Activated CD4-positive, alpha-beta T cell treated with anti-CD3 and anti-CD28 coated beads, Interleukin-2, amount 10 ng/mL, durations not matched to agents 7 days and 5 days (primary cell): Measurements from ENCODE around the gene PYM1. TPM values are rescaled to one million over a fixed set of nuclear protein-coding genes. Genes with fewer than 3 reads are reported as not detected.

ENCODE experiments used
- total RNA-seq, 2 experiments: library from RNA; stranded (reverse); gene quantifications; one replicate each; pipeline ENCODE4 v1.2.3, GENCODE V29; 2021

PYM1 gene
- total RNA-seq, 2 experiments from 2014 or later, result 50.3 to 50.7 TPM

Other genes starting within 250 kb of the PYM1 start
- 1 to 10 TPM; 3.1 TPM for gene ITGA7, start 220.0 kb downstream of the PYM1 start, total RNA-seq
- gene BLOC1S1, start 211.8 kb downstream of the PYM1 start, total RNA-seq, result 100 to 1,000 TPM; 164 to 181 TPM
- gene RDH5, start 207.5 kb downstream of the PYM1 start, total RNA-seq, result 10 to 100 TPM; 23.3 to 25.8 TPM
- gene CD63, start 198.9 kb downstream of the PYM1 start, total RNA-seq, result 100 to 1,000 TPM; 108 to 116 TPM
- gene GDF11, start 184.8 kb downstream of the PYM1 start, total RNA-seq, result 10 to 100 TPM in 1 of 2 experiments, 1 to 10 TPM in 1; 9.7 to 10.4 TPM
- gene SARNP, start 110.2 kb downstream of the PYM1 start, total RNA-seq, result 100 to 1,000 TPM in 1 of 2 experiments, 10 to 100 TPM in 1; 87.5 to 102 TPM
- gene ORMDL2, start 109.9 kb downstream of the PYM1 start, total RNA-seq, result 10 to 100 TPM; 52.7 to 67.1 TPM
- 10 to 100 TPM; 32.6 to 35.8 TPM for gene DNAJC14, start 98.3 kb downstream of the PYM1 start, total RNA-seq
- not detected for gene MMP19, start 85.0 kb downstream of the PYM1 start, total RNA-seq
- 100 to 1,000 TPM; 766 to 771 TPM for gene DGKA, start 3.3 kb upstream of the PYM1 start, total RNA-seq
- gene PMEL, start 38.1 kb upstream of the PYM1 start, total RNA-seq, result under 1 TPM in 1 of 2 experiments, not detected in 1; 0.37 TPM
- 100 to 1,000 TPM in 1 of 2 experiments, 10 to 100 TPM in 1; 96.6 to 106 TPM for gene CDK2, start 38.9 kb upstream of the PYM1 start, total RNA-seq
- gene RAB5B, start 46.2 kb upstream of the PYM1 start, total RNA-seq, result 10 to 100 TPM; 56.9 to 58.1 TPM
- gene SUOX, start 69.4 kb upstream of the PYM1 start, total RNA-seq, result 1 to 10 TPM; 2.4 to 3.5 TPM
- gene IKZF4, start 93.1 kb upstream of the PYM1 start, total RNA-seq, result 10 to 100 TPM; 15.7 to 17.4 TPM
- gene RPS26, start 114.0 kb upstream of the PYM1 start, total RNA-seq, result 10 to 100 TPM; 47.2 to 48.3 TPM
- gene ERBB3, start 152.3 kb upstream of the PYM1 start, total RNA-seq, result 1 to 10 TPM; 1.3 to 1.5 TPM
- gene PA2G4, start 176.7 kb upstream of the PYM1 start, total RNA-seq, result 100 to 1,000 TPM; 244 to 289 TPM
- 1,000 to 10,000 TPM; 3,940 to 4,815 TPM for gene RPL41, start 188.7 kb upstream of the PYM1 start, total RNA-seq
- gene ZC3H10, start 190.4 kb upstream of the PYM1 start, total RNA-seq, result 1 to 10 TPM; 8.2 to 9.1 TPM
- gene ESYT1, start 200.4 kb upstream of the PYM1 start, total RNA-seq, result 100 to 1,000 TPM; 367 to 399 TPM
- 10 to 100 TPM; 56.6 to 63.4 TPM for gene MYL6B, start 224.7 kb upstream of the PYM1 start, total RNA-seq
- gene MYL6, start 230.5 kb upstream of the PYM1 start, total RNA-seq, result 1,000 to 10,000 TPM; 1,336 to 1,525 TPM